Measurements from ENCODE around the gene ZNF550. TPM values are rescaled to one million over a fixed set of nuclear protein-coding genes. Genes with fewer than 3 reads are reported as not detected.
A peak's percentile ranks its signal among the peaks of the same experiment; 100 is the strongest.

ZNF550 gene
- total RNA-seq, 1 donor from 2014 or later: 8.6 TPM

DNA sequence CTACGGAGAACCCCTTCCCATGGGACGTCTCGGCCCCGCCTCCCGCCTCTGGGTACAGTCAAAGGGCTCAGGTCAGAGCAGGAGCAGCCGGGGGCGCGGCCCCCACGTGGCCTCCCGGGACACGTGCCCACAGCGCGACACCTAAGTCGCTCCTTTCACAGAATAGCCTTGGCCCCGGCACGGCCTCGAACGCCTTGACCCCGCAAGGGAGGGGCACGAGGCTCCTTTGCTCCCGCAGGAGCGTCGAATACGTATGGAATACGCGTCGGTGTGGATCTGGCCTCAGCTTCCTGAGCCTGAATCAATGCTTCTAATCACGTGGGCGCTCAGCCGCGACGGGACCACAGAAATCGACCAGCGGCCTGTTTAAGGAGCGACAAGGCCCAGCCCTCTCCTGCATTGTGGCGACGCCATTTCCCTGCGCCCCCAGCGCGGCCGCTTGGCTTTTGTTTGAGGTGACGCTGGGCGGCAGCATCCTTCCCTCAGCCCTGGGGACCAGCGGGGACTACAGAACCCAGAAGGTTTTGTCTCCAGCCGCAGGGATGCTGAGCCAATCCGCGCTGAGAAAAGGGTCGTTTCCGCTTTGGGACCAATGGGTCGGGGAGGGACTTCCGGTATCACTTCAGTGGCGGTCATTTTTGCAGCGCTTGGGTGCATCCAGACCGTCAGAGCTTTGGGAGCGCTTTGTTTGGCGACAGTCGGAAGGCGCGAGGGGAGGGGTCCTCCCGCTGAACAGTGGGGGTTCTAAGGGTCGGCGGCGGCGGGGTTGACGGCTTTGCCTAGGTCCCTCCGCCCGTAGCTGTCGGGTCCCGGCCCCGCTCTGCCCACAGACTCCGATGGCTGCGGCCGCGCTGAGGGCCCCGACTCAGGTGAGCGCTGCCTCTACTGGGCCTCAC is 24.1 kb upstream of the ZNF550 start, which contains the start of gene ZIK1:
Gene ZIK1 (plus strand): TSS at position 625 of the 896 bp plus-strand sequence. CDS start 212 bp downstream, at position 837.
- H3K27ac Mint-ChIP-seq (ENCODE audit: unreplicated experiment): peak within 1 kb of the TSS; percentile 86
- H3K36me3 Mint-ChIP-seq (ENCODE audit: low read depth): peaks cover 36% of the 10 kb centered on the region
- peaks cover 22% of the 10 kb centered on the region for H3K4me1 Mint-ChIP-seq (ENCODE audit: low read depth)
- no peaks in the 10 kb centered on the region for H3K27me3 Mint-ChIP-seq (ENCODE audit: low read depth)
- H3K4me3 Mint-ChIP-seq (ENCODE audit: unreplicated experiment): peak within 1 kb of the TSS; percentile 95
- TF ChIP-seq, protein P1, sequence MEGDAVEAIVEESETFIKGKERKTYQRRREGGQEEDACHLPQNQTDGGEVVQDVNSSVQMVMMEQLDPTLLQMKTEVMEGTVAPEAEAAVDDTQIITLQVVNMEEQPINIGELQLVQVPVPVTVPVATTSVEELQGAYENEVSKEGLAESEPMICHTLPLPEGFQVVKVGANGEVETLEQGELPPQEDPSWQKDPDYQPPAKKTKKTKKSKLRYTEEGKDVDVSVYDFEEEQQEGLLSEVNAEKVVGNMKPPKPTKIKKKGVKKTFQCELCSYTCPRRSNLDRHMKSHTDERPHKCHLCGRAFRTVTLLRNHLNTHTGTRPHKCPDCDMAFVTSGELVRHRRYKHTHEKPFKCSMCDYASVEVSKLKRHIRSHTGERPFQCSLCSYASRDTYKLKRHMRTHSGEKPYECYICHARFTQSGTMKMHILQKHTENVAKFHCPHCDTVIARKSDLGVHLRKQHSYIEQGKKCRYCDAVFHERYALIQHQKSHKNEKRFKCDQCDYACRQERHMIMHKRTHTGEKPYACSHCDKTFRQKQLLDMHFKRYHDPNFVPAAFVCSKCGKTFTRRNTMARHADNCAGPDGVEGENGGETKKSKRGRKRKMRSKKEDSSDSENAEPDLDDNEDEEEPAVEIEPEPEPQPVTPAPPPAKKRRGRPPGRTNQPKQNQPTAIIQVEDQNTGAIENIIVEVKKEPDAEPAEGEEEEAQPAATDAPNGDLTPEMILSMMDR (IDR thresholded peaks at IDR 0.05): peak; percentile 52
- H3K9me3 Mint-ChIP-seq (ENCODE audit: low read depth): peaks cover 58% of the 10 kb centered on the region
- DNase-seq (ENCODE audit: low spot score): peak; percentile 92

DNA sequence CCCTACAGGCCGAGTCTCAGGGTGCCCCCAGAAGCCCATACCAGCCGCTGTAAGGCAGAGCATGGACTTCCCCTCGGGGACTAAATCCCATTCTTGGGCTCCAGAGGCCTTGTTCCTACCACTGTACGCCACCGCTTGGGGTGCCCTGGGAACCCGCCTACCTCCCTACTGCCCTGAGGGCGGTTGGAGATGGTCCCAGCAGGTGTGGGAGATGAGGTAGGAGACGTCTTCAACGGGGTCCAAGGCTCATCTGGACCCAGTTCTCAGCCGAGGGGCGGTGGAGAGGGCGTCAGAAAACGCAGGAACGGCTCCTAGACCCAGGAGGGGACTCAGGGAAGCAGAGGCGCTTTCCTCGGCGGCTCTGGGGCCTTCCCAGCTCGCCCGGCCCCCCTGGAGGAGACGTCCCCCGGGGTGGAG is 23.4 kb upstream of the ZNF550 start:
- peak; percentile 83 for DNase-seq (ENCODE audit: low spot score)
- peaks cover 32% of the 10 kb centered on the region for H3K36me3 Mint-ChIP-seq (ENCODE audit: low read depth)
- TF ChIP-seq, protein P1 (IDR thresholded peaks at IDR 0.05): no peak
- no peak overlapping the region for H3K27ac Mint-ChIP-seq (ENCODE audit: unreplicated experiment)
- H3K4me1 Mint-ChIP-seq (ENCODE audit: low read depth): peaks cover 25% of the 10 kb centered on the region
- H3K4me3 Mint-ChIP-seq (ENCODE audit: unreplicated experiment): no peak overlapping the region
- no peaks in the 10 kb centered on the region for H3K27me3 Mint-ChIP-seq (ENCODE audit: low read depth)
- peaks cover 53% of the 10 kb centered on the region for H3K9me3 Mint-ChIP-seq (ENCODE audit: low read depth)

DNA sequence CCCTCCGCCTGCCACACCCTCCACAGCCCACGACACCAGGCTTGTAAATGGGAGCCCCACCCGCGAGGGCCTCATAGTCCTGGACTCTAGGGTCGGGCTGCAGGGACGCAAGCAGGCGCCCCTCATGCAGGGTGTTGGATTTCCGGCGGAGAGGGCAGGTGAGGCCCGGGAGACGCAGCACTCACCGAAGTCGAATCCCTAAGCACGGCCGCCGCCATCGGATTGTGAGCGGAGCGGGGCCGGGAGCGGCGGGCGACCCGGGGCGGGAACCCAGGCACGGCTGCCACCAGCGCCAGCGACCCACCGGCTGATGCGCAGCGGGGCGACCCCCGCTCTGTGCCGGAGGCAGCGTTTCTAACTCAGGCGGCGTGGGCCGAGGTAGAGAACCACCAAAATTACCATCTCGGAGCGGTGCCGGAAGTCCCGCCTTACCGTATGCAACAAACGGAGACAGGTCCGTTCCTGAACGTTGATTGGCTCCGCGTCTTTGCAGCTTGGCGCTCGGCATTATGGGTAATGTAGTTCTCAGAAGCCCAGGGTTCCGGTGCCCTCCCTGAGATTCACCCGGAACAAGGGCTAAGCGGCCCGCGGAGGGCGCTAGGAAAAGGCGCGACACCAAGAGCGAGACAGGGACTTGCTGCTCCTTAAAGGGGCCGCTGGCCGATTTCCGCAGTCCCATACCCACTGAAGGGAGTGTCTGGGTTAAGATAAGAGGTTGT is 19.0 kb upstream of the ZNF550 start, which contains the start of gene ZNF416:
Gene ZNF416 (minus strand): TSS at position 425 of the 719 bp plus-strand sequence. CDS start 207 bp downstream, at position 218.
- DNase-seq (ENCODE audit: low spot score): peak; percentile 97
- TF ChIP-seq, protein P1 (IDR thresholded peaks at IDR 0.05): peak; percentile 58
- H3K9me3 Mint-ChIP-seq (ENCODE audit: low read depth): peaks cover 59% of the 10 kb centered on the region
- peaks cover 23% of the 10 kb centered on the region for H3K4me1 Mint-ChIP-seq (ENCODE audit: low read depth)
- peak within 1 kb of the TSS; percentile 87 for H3K27ac Mint-ChIP-seq (ENCODE audit: unreplicated experiment)
- H3K36me3 Mint-ChIP-seq (ENCODE audit: low read depth): peaks cover 47% of the 10 kb centered on the region
- H3K4me3 Mint-ChIP-seq (ENCODE audit: unreplicated experiment): peak within 1 kb of the TSS; percentile 79
- no peaks in the 10 kb centered on the region for H3K27me3 Mint-ChIP-seq (ENCODE audit: low read depth)

DNA sequence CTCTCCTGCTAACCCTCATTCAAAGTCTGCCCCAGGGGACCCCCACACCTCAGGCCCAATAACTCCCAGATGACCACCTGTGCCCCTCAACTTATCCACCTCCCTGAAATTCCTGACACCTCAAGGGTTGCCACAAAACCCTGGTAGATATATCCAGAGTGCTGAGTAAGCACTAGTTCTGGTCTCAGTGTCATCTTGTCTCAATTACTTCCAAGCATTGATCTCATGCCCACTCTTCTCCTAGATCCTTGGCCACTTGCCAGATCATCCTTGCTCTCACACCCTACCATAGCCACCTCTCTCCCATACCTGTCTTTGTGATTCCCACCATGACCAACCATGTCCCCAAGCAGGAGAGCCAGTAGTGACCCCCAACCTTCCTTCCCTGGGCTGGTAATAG is 17.0 kb upstream of the ZNF550 start:
- Mint-ChIP-seq H3K36me3 (ENCODE audit: low read depth) (peaks cover 63% of the 10 kb centered on the region), H3K4me3 (ENCODE audit: unreplicated experiment) (peak overlapping the region; percentile 1), H3K9me3 (ENCODE audit: low read depth) (peaks cover 72% of the 10 kb centered on the region), H3K27me3 (ENCODE audit: low read depth) (no peaks in the 10 kb centered on the region), H3K4me1 (ENCODE audit: low read depth) (peaks cover 21% of the 10 kb centered on the region), H3K27ac (ENCODE audit: unreplicated experiment) (no peak overlapping the region)
- DNase-seq (ENCODE audit: low spot score): no peak
- TF ChIP-seq, protein P1 (IDR thresholded peaks at IDR 0.05): no peak

DNA sequence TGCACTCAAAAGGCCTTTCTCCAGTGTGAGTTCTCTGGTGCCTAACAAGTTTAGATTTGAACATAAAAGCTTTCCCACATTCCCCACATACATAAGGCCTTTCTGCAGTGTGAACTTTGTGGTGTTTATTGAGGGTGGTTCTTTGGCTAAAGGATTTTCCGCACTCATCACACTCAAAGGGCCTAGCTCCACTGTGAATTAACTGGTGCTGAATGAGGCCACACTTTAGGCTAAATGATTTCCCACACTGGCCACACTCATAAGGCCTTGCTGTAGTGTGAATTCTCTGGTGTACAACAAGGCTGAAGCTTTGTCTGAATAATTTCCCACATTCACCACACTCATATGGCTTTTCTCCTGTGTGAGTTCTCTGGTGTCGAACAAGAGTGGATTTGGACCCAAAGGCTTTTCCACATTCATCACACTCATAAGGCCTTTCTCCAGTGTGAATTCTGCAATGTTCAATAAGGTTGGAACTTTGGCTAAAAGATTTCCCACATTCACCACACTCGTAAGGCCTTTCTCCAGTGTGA is 12.8 kb upstream of the ZNF550 start:
- H3K4me3 Mint-ChIP-seq (ENCODE audit: unreplicated experiment): no peak overlapping the region
- H3K27ac Mint-ChIP-seq (ENCODE audit: unreplicated experiment): no peak overlapping the region
- TF ChIP-seq, protein P1 (IDR thresholded peaks at IDR 0.05): no peak
- peaks cover 73% of the 10 kb centered on the region for H3K36me3 Mint-ChIP-seq (ENCODE audit: low read depth)
- H3K9me3 Mint-ChIP-seq (ENCODE audit: low read depth): peaks cover 94% of the 10 kb centered on the region
- peaks cover 9% of the 10 kb centered on the region for H3K4me1 Mint-ChIP-seq (ENCODE audit: low read depth)
- no peaks in the 10 kb centered on the region for H3K27me3 Mint-ChIP-seq (ENCODE audit: low read depth)
- no peak for DNase-seq (ENCODE audit: low spot score)
